Lung (tissue), 12 donors: ENCODE results near the gene CD59. TPM values are rescaled to one million over a fixed set of nuclear protein-coding genes. Genes with fewer than 3 reads are reported as not detected.

Source experiments
- ATAC-seq: fragments of 200-7000 bp; cut with Tn5 transposase; one replicate; pipeline ENCODE4 v1.9.1; 2020; ENCODE audit warnings: moderate number of reproducible peaks; ENCODE audit not compliant: insufficient read depth, low FRiP score
- DNase-seq, 3 donors: peaks; one replicate each; pipeline ENCODE4 v3.0.0-alpha.2; 2013 to 2017
- H3K27ac ChIP-seq, 2 donors: one replicate each; pipeline ENCODE4 v1.5.1; 2013; ENCODE audit warnings: mild to moderate bottlenecking in 2 of 2, moderate library complexity in 2 of 2, control low read depth in 1 of 2, inconsistent platforms in 1 of 2, low read depth in 1 of 2, low read length in 1 of 2
- H3K27me3 ChIP-seq, 3 donors: one replicate each; pipeline ENCODE4 v1.5.1; 2013; ENCODE audit warnings: low read length in 2 of 3; ENCODE audit not compliant: control insufficient read depth in 3 of 3, insufficient read depth in 3 of 3
- H3K36me3 ChIP-seq, 4 donors: one replicate each; pipeline ENCODE4 v1.5.1; 2013; ENCODE audit warnings: low read length in 4 of 4, mild to moderate bottlenecking in 1 of 4, moderate library complexity in 1 of 4; ENCODE audit not compliant: control insufficient read depth in 4 of 4, insufficient read depth in 4 of 4
- H3K4me1 ChIP-seq, 5 donors: one replicate each; pipeline ENCODE4 v1.5.1; 2013; ENCODE audit warnings: low read length in 5 of 5, mild to moderate bottlenecking in 2 of 5, moderate library complexity in 1 of 5; ENCODE audit not compliant: control insufficient read depth in 5 of 5, insufficient read depth in 5 of 5
- H3K4me3 ChIP-seq: one replicate; pipeline ENCODE4 v1.5.1; 2013; ENCODE audit warnings: mild to moderate bottlenecking, control low read depth, moderate library complexity
- H3K9ac ChIP-seq, 2 donors: one replicate each; pipeline ENCODE4 v1.5.1; 2013; ENCODE audit warnings: low read length in 2 of 2, control low read depth in 1 of 2; ENCODE audit not compliant: insufficient read depth in 1 of 2
- H3K9me3 ChIP-seq, 4 donors: one replicate each; pipeline ENCODE4 v1.5.1; 2013; ENCODE audit warnings: low read length in 3 of 4, mild to moderate bottlenecking in 1 of 4, moderate library complexity in 1 of 4; ENCODE audit not compliant: control insufficient read depth in 4 of 4, insufficient read depth in 3 of 4
- WGBS, 2 donors: extraction: QIAGEN DNeasy Blood & Tissue Kit; methylation state at CpG; one replicate each; pipeline ENCODE4 v1.1.7; 2013; 5-methylcytosine and 5-hydroxymethylcytosine counted together
- polyA plus RNA-seq, 2 donors: library from polyadenylated mRNA; stranded (reverse); fragments of 200-250 nt; gene quantifications; one replicate each; pipeline ENCODE4 v1.2.1, GENCODE V29; 2013
- total RNA-seq, 2 donors: library from RNA; depleted of rRNA in 1 of 2; stranded (reverse); fragments of >200 nt in 1 of 2; gene quantifications; one replicate each; pipeline ENCODE4 v1.2.1, GENCODE V29; 2014 to 2021
- TF ChIP-seq, protein P1 (sequence below): IDR thresholded peaks from 2 replicates; pipeline ENCODE4 v1.5.1; 2012; ENCODE audit warnings: mild to moderate bottlenecking; ENCODE audit errors: control extremely low read depth, extremely low read depth
- donor health status: control.
- donor health status: control.
- donor health status: Bipolar disorder and iron deficiency.
- donor health status: healthy.
- donor health status: DM: yes; HTN: yes; CAD: no.

Gene CD59
- total and polyA plus RNA-seq, 4 donors: 215 to 833 (median 539) TPM

DNA sequence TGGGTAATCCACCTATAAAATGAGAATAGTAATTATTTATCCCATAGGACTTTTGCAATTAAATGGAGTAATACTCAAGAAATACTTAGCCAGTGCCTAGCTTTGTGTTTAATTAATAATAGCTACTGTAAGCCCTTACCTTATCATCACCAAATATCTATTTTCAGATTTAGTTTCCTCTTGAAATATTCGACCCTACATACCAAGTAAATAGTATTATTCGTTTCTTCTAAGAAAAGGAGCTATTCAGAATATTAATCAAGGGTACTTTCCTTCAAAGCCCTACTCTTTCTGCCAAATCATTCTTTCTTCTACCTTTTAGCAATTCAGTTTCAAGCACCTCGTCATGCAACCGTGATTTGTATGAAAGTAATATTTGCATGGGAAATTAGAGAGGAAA, 31.4 kb upstream of the CD59 start:
- WGBS, 2 donors: 82 to 92% methylated on average over 4 of the region's 4 CpGs
- Histone ChIP-seq H3K27me3 (no peaks in the 10 kb centered on the region), H3K4me3 (no peak overlapping the region), H3K36me3 (peaks cover 13 to 32% (median 19%) of the 10 kb centered on the region in 4 donors), H3K27ac (no peak overlapping the region), H3K9me3 (no peaks in the 10 kb centered on the region), H3K9ac (no peak overlapping the region), H3K4me1 (peaks cover 0 to 6% (median 1%) of the 10 kb centered on the region in 5 donors)
- ATAC-seq (no peak), DNase-seq (no peak)
- TF ChIP-seq, protein P1, sequence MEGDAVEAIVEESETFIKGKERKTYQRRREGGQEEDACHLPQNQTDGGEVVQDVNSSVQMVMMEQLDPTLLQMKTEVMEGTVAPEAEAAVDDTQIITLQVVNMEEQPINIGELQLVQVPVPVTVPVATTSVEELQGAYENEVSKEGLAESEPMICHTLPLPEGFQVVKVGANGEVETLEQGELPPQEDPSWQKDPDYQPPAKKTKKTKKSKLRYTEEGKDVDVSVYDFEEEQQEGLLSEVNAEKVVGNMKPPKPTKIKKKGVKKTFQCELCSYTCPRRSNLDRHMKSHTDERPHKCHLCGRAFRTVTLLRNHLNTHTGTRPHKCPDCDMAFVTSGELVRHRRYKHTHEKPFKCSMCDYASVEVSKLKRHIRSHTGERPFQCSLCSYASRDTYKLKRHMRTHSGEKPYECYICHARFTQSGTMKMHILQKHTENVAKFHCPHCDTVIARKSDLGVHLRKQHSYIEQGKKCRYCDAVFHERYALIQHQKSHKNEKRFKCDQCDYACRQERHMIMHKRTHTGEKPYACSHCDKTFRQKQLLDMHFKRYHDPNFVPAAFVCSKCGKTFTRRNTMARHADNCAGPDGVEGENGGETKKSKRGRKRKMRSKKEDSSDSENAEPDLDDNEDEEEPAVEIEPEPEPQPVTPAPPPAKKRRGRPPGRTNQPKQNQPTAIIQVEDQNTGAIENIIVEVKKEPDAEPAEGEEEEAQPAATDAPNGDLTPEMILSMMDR: no peak

DNA sequence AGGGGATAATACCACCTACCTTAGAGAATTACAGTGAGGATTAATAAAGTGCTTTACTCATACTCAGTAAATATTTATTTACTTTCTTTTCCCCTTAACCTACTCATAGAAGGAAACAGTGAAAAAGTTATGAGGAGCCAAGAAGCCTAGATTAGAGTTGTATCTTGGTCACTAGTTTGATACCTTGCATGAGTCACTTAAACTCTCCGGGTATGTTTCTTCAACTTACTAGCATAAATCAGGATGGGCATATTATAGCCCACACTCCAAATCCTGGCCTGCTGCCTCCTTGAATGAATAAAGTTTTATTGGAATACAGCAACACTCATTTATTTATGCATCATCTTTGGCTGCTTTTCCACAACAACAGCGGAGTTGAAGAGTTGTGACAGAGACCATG, 29.9 kb upstream of the CD59 start:
- TF ChIP-seq, protein P1: no peak
- H3K9ac ChIP-seq: no peak overlapping the region
- peaks cover 14 to 34% (median 22%) of the 10 kb centered on the region in 4 donors for H3K36me3 ChIP-seq
- H3K27me3 ChIP-seq: no peaks in the 10 kb centered on the region
- peaks cover 0 to 2% (median 0%) of the 10 kb centered on the region in 5 donors for H3K4me1 ChIP-seq
- no peak overlapping the region for H3K4me3 ChIP-seq
- no peak for ATAC-seq
- H3K27ac ChIP-seq: no peak overlapping the region
- WGBS, 2 donors: 94 to 97% methylated on average over 2 of the region's 2 CpGs
- DNase-seq: no peak
- no peaks in the 10 kb centered on the region for H3K9me3 ChIP-seq

DNA sequence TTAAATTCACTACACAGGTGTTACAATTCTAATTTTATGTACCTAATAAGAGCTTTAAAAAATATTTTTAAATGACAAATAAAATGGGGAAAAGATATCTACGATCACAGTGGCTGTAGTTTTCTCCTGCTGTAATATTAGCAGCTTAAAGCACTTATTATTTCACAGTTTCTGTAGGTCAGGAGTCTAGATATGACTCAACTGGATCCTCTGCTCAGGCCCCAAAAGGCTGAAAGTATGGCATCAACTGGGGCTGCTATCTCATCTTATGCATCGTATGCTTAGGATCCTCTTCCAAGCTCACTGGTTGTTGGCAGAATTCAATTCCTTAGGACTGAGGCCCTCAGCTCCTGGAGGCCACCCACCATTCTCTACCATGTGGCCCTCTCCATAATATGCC, 25.2 kb upstream of the CD59 start:
- DNase-seq (no peak), ATAC-seq (no peak)
- WGBS, 2 donors: 91 to 96% methylated on average over 2 of the region's 2 CpGs

More for the DNA sequence above, 25.2 kb upstream of the CD59 start:
- TF ChIP-seq, protein P1: no peak
- H3K4me1 ChIP-seq: no peaks in the 10 kb centered on the region
- H3K27ac ChIP-seq: no peak overlapping the region
- H3K36me3 ChIP-seq: peaks cover 8 to 51% (median 39%) of the 10 kb centered on the region in 4 donors
- H3K9me3 ChIP-seq: no peaks in the 10 kb centered on the region
- no peak overlapping the region for H3K9ac ChIP-seq
- no peak overlapping the region for H3K4me3 ChIP-seq
- H3K27me3 ChIP-seq: no peaks in the 10 kb centered on the region
